Activated CD4-positive, alpha-beta memory T cell treated with anti-CD3 and anti-CD28 coated beads for 36 hours (primary cell): Measurements from ENCODE around the gene CD93. TPM values are rescaled to one million over a fixed set of nuclear protein-coding genes. Genes with fewer than 3 reads are reported as not detected.
A peak's percentile ranks its signal among the peaks of the same experiment; 100 is the strongest.

Experiments
- CTCF ChIA-PET: fragments of 350-600 bp; sonication (Branson Sonifier 250); formaldehyde crosslinking; loops from one replicate; lab custom pipeline; 2021; ENCODE audit warnings: antibody characterized with exemption, inconsistent platforms; lab: Charles Lee
- POLR2A ChIA-PET: fragments of 350-600 bp; sonication (Branson Sonifier 250); formaldehyde crosslinking; loops from one replicate; lab custom pipeline; 2021; ENCODE audit warnings: antibody characterized with exemption; lab: Charles Lee
- DNase-seq: peaks from one replicate; pipeline ENCODE4 v3.0.0-alpha.2; 2020
- H3K27ac Mint-ChIP-seq: one replicate; pipeline ENCODE4 v1.8.0; 2021; ENCODE audit warnings: mixed read lengths
- H3K27me3 Mint-ChIP-seq: one replicate; pipeline ENCODE4 v1.8.0; 2021; ENCODE audit warnings: mixed read lengths
- H3K36me3 Mint-ChIP-seq: one replicate; pipeline ENCODE4 v1.8.0; 2021; ENCODE audit warnings: mixed read lengths
- H3K4me1 Mint-ChIP-seq: one replicate; pipeline ENCODE4 v1.8.0; 2021; ENCODE audit warnings: low read depth, mixed read lengths
- H3K4me3 Mint-ChIP-seq: one replicate; pipeline ENCODE4 v1.8.0; 2021; ENCODE audit warnings: mild to moderate bottlenecking, mixed read lengths
- H3K9me3 Mint-ChIP-seq: one replicate; pipeline ENCODE4 v1.8.0; 2021; ENCODE audit warnings: mixed read lengths
- intact Hi-C: fragments of 100-400 bp; cut with micrococcal nuclease; formaldehyde crosslinking; loops from one replicate; pipeline ENCODE4 v1.15.1; 2023
- total RNA-seq, 2 experiments: library from RNA; stranded (reverse); gene quantifications; one replicate each; pipeline ENCODE4 v1.2.3, GENCODE V29; 2021

CD93 gene
- total RNA-seq, 2 experiments from 2014 or later = 1.8 to 1.9 TPM

- no peaks in the 10 kb centered on the region for H3K36me3 Mint-ChIP-seq
- H3K4me1 Mint-ChIP-seq = no peaks in the 10 kb centered on the region
- no peak overlapping the region for H3K4me3 Mint-ChIP-seq
- no peaks in the 10 kb centered on the region for H3K27me3 Mint-ChIP-seq
- POLR2A ChIA-PET = interaction anchor here (1.0 kb wide), 1 partner anchor 256 kb away, joined by 3 read pairs; the partner anchor contains the start of gene NXT1
- H3K9me3 Mint-ChIP-seq = no peaks in the 10 kb centered on the region
- peak; percentile 18 for DNase-seq
- intact Hi-C loops = no loop called here
- no peak overlapping the region for H3K27ac Mint-ChIP-seq
- CTCF ChIA-PET = interaction anchor here (0.6 kb wide), 1 partner anchor 9 kb away, joined by 3 read pairs; no protein-coding TSS in a partner anchor
Observed at GRCh38 chr20:23094213-23094896, 8.2 kb upstream of the CD93 start.

GRCh38 chr20:23093613-23094012 is 7.5 kb upstream of the CD93 start:
- H3K36me3 Mint-ChIP-seq = no peaks in the 10 kb centered on the region
- H3K9me3 Mint-ChIP-seq = no peaks in the 10 kb centered on the region
- ChIA-PET CTCF (no interaction called here), POLR2A (no interaction called here)
- DNase-seq = no peak
- no peak overlapping the region for H3K27ac Mint-ChIP-seq
- intact Hi-C loops = no loop called here
- H3K4me3 Mint-ChIP-seq = no peak overlapping the region
- H3K27me3 Mint-ChIP-seq = no peaks in the 10 kb centered on the region
- H3K4me1 Mint-ChIP-seq = no peaks in the 10 kb centered on the region

GRCh38 chr20:23092861-23093495 is 6.9 kb upstream of the CD93 start:
- Mint-ChIP-seq H3K27me3 (no peaks in the 10 kb centered on the region), H3K9me3 (no peaks in the 10 kb centered on the region), H3K4me1 (no peaks in the 10 kb centered on the region), H3K36me3 (no peaks in the 10 kb centered on the region), H3K4me3 (no peak overlapping the region), H3K27ac (no peak overlapping the region)
- POLR2A ChIA-PET = no interaction called here
- intact Hi-C loops = no loop called here
- CTCF ChIA-PET = no interaction called here
- DNase-seq = no peak

- no peak for DNase-seq
- H3K36me3 Mint-ChIP-seq = no peaks in the 10 kb centered on the region
- no peak overlapping the region for H3K4me3 Mint-ChIP-seq
- intact Hi-C loops = no loop called here
- POLR2A ChIA-PET = no interaction called here
- H3K4me1 Mint-ChIP-seq = no peaks in the 10 kb centered on the region
- H3K9me3 Mint-ChIP-seq = no peaks in the 10 kb centered on the region
- no peak overlapping the region for H3K27ac Mint-ChIP-seq
- peaks cover 2% of the 10 kb centered on the region for H3K27me3 Mint-ChIP-seq
- CTCF ChIA-PET = no interaction called here
Observed at GRCh38 chr20:23092384-23092756, 6.2 kb upstream of the CD93 start.

- CTCF ChIA-PET = no interaction called here
- peaks cover under 1% of the 10 kb centered on the region for H3K4me1 Mint-ChIP-seq
- no peaks in the 10 kb centered on the region for H3K9me3 Mint-ChIP-seq
- H3K4me3 Mint-ChIP-seq = no peak overlapping the region
- H3K27me3 Mint-ChIP-seq = peaks cover 2% of the 10 kb centered on the region
- POLR2A ChIA-PET = no interaction called here
- no peaks in the 10 kb centered on the region for H3K36me3 Mint-ChIP-seq
- intact Hi-C loops = no loop called here
- no peak for DNase-seq
- H3K27ac Mint-ChIP-seq = no peak overlapping the region
Observed at GRCh38 chr20:23091721-23092383, 5.7 kb upstream of the CD93 start.

GRCh38 chr20:23090878-23091277 is 4.8 kb upstream of the CD93 start:
- Mint-ChIP-seq H3K9me3 (no peaks in the 10 kb centered on the region), H3K27me3 (peaks cover 2% of the 10 kb centered on the region), H3K36me3 (no peaks in the 10 kb centered on the region), H3K4me1 (peaks cover 7% of the 10 kb centered on the region), H3K27ac (no peak overlapping the region), H3K4me3 (no peak overlapping the region)
- POLR2A ChIA-PET = no interaction called here
- CTCF ChIA-PET = no interaction called here
- intact Hi-C loops = no loop called here
- DNase-seq = no peak

- Mint-ChIP-seq H3K36me3 (no peaks in the 10 kb centered on the region), H3K4me1 (peaks cover 7% of the 10 kb centered on the region), H3K27ac (no peak overlapping the region), H3K4me3 (no peak overlapping the region), H3K27me3 (peaks cover 2% of the 10 kb centered on the region), H3K9me3 (no peaks in the 10 kb centered on the region)
- no peak for DNase-seq
- intact Hi-C loops = no loop called here
- ChIA-PET CTCF (no interaction called here), POLR2A (no interaction called here)
Observed at GRCh38 chr20:23090147-23090546, 4.0 kb upstream of the CD93 start.

GRCh38 chr20:23088866-23089265 is 2.7 kb upstream of the CD93 start:
- no peak overlapping the region for H3K4me3 Mint-ChIP-seq
- no peak overlapping the region for H3K27ac Mint-ChIP-seq
- POLR2A ChIA-PET = no interaction called here
- peaks cover 2% of the 10 kb centered on the region for H3K27me3 Mint-ChIP-seq
- H3K9me3 Mint-ChIP-seq = no peaks in the 10 kb centered on the region
- intact Hi-C loops = loop anchor here (5.0 kb wide), 1 partner anchor 58 kb away; no protein-coding TSS in a partner anchor
- no peak for DNase-seq
- CTCF ChIA-PET = no interaction called here
- no peaks in the 10 kb centered on the region for H3K36me3 Mint-ChIP-seq
- H3K4me1 Mint-ChIP-seq = peaks cover 9% of the 10 kb centered on the region

GRCh38 chr20:23087587-23088251 is 1.6 kb upstream of the CD93 start:
- no peak overlapping the region for H3K27ac Mint-ChIP-seq
- no peak overlapping the region for H3K4me3 Mint-ChIP-seq
- peaks cover 2% of the 10 kb centered on the region for H3K27me3 Mint-ChIP-seq
- intact Hi-C loops = loop anchor here (5.0 kb wide), 1 partner anchor 60 kb away; no protein-coding TSS in a partner anchor
- no peak for DNase-seq
- H3K4me1 Mint-ChIP-seq = peaks cover 11% of the 10 kb centered on the region
- no peaks in the 10 kb centered on the region for H3K9me3 Mint-ChIP-seq
- no peaks in the 10 kb centered on the region for H3K36me3 Mint-ChIP-seq
- ChIA-PET CTCF (no interaction called here), POLR2A (no interaction called here)

GRCh38 chr20:23086931-23087411 is 847 bp upstream of the CD93 start:
- H3K27me3 Mint-ChIP-seq = peaks cover 2% of the 10 kb centered on the region
- peaks cover 11% of the 10 kb centered on the region for H3K4me1 Mint-ChIP-seq
- intact Hi-C loops = loop anchor here (5.0 kb wide), 1 partner anchor 60 kb away; no protein-coding TSS in a partner anchor
- H3K36me3 Mint-ChIP-seq = no peaks in the 10 kb centered on the region
- no peaks in the 10 kb centered on the region for H3K9me3 Mint-ChIP-seq
- H3K4me3 Mint-ChIP-seq = peak overlapping the region; percentile 35
- POLR2A ChIA-PET = no interaction called here
- CTCF ChIA-PET = no interaction called here
- H3K27ac Mint-ChIP-seq = no peak overlapping the region
- DNase-seq = no peak

- DNase-seq = no peak
- intact Hi-C loops = loop anchor here (5.0 kb wide), 1 partner anchor 62 kb away; no protein-coding TSS in a partner anchor
- ChIA-PET POLR2A (no interaction called here), CTCF (no interaction called here)
- Mint-ChIP-seq H3K27ac (no peak overlapping the region), H3K36me3 (no peaks in the 10 kb centered on the region), H3K27me3 (peaks cover 2% of the 10 kb centered on the region), H3K4me1 (peaks cover 11% of the 10 kb centered on the region), H3K4me3 (peak overlapping the region; percentile 23), H3K9me3 (no peaks in the 10 kb centered on the region)
Observed at GRCh38 chr20:23085436-23086055, 578 bp downstream of the CD93 start.
